Measurements from ENCODE around the gene GPD2.

Gene GPD2

DNA sequence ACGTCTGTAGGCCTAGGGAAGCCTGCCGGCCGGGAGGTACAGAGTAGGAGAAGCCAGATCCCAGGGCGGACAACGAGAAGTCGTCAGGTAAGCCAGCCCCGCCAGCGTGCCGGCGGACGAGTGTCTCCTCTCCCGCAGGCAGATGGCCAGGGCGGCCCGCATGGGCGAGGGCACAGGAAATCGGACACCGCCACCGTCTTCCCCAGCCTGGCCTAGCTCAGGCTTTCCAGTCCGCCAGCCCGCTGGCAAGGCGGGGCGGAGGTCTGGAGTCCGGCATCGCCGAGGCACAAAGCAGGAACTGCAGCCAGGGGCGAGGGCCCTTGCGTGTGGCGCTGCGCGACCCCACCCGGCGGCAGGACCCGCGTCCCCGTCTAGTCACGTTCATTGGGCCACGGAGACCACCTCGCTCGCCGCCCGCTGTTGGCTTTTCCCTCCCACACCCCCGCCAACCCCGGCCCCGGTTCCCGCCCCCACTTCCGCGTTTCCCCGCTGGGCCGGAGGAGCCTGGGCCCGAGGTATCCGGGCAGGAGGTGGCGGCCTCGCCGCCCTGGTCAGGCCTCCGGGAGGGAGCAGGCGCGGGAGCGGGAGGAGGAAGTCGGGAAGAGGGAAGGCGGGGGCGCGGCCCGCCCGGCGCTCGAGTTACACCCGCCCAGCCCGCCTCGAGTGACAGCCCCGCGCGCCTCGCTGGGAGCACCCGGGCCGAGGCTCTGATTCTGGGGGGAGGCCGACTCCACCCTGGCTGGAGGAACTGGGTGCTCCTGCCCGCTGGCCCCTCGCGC is at the start of gene GPD2:
TSS of gene GPD2 (plus strand) at position 662 of the 779 bp plus-strand sequence. CDS start 39,727 bp downstream, outside the sequence.
- peak; percentile 45 for DNase-seq (ENCODE audit: low read depth)

GRCh38 chr2:156394033-156394741 is 42.0 kb upstream of the GPD2 start:
- no peak for DNase-seq (ENCODE audit: low read depth)

- no peak for DNase-seq (ENCODE audit: low read depth)
These were observed 40.1 kb upstream of the GPD2 start for GRCh38 chr2:156396126-156396525.

DNA sequence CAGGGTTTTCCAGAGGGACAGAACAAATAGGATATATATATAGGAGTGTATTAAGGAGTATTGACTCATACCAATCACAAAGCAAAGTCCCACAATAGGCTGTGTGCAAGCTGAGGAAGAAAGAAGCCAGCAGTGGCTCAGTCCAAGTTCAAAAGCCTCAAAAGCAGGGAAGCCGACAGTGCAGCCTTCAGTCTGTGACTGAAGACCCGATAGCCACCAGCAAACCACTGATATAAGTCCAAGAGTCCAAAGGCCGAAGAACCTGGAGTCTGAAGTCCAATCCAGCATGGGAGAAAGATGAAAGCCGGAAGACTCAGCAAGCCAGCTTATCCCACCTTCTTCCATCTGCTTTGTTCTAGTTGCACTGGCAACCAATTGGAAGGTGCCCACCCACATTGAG is 39.0 kb upstream of the GPD2 start:
- no peak for DNase-seq (ENCODE audit: low read depth)

DNA sequence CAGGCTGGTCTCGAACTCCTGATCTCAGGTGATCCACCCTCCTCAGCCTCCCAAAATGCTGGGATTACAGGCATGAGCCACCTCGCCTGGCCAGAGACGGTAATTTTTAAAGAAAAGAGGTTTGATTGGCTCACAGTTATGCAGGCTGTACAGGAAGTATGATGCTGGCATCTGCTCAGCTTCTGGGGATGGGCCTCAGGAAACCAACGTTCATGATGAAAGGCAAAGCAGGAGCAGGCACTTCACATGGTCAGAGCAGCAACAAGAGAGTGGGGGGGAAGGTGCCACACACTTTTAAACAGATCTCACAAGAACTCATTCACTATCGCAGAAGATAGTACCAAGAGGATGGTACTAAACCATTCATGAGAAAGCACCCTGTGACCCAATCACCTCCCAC is 38.0 kb upstream of the GPD2 start:
- no peak for DNase-seq (ENCODE audit: low read depth)

- DNase-seq (ENCODE audit: low read depth) = no peak
These were observed 36.8 kb upstream of the GPD2 start for GRCh38 chr2:156399224-156399949.

- DNase-seq (ENCODE audit: low read depth) = peak; percentile 8
These were observed 36.1 kb upstream of the GPD2 start for GRCh38 chr2:156399950-156400705.

DNA sequence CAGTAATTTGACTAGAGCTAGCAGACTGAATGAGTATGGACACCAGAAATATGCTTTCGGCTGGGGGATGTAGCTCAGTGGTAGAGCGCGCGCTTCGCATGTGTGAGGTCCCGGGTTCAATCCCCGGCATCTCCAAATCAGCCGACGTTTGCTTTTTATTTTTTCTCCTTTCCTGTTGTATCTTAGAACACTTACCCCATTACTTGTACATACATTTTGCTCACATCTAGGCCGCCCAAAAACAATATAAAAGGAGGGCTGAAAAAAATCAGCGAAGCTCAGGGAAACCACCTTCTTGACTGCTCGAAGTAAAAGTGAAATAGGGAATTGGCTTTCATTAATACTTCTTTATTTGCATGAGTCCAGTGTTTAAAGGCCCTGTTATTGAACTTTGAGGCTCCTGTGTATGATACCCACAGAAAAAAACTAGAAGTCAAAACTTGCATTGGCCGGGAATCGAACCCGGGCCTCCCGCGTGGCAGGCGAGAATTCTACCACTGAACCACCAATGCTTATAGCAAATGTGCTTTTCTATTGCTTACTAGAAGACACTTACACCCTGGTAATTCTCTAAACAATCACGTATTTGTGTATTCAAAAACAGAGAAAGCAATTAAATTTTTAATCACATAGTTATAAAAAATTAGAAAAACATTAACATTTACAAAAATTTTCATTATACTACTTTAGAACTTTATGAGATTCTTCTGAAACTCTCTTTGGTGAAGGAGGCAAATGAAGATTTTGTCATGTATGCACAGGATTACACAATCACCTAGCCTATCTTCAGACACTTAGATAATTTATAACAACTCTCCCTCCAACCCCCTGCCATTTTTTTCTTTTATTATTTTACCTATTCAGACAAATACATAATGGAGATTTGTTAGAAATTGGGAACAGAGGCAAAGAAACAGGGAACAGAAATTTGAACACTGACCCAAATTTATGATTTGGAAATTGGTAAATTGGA is 35.2 kb upstream of the GPD2 start:
- peak; percentile 62 for DNase-seq (ENCODE audit: low read depth)

DNA sequence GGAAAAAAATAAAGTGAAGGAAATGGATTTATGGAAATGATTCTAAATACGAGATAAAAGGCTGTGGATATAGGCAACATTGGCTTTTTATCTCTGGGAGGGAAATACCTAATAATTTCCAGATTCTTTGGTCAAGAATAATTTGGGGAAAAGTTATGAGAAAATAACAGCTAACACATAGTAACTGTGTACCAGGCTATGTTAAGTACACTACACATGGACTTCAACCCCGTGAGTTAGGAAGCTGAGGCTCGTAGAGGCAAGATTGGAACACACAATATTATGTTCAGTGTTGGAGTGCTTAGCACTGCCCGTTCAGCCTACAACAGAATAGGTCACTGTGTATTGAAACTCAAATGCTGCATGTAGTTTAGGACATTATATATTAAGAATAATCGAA is 34.3 kb upstream of the GPD2 start:
- DNase-seq (ENCODE audit: low read depth) = no peak

DNA sequence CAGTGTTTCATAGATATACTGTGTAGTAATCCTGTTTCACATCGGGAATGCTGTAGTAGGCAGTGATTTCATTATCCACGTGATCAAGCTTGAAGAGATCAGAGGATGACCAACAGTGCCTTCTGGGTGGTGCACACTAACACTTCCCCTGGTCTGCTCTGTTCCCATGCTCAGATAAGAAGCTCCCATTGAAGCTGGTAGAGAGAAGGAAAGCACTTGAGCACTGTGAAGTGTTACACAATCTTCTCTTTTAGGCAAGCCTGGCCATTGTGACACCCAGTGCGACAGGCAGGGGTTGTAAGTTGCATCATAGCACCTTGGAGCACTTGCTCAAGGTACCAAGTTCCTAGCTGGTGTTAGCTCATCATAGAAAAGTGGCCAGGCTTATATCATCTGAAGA is 30.6 kb upstream of the GPD2 start:
- no peak for DNase-seq (ENCODE audit: low read depth)

DNA sequence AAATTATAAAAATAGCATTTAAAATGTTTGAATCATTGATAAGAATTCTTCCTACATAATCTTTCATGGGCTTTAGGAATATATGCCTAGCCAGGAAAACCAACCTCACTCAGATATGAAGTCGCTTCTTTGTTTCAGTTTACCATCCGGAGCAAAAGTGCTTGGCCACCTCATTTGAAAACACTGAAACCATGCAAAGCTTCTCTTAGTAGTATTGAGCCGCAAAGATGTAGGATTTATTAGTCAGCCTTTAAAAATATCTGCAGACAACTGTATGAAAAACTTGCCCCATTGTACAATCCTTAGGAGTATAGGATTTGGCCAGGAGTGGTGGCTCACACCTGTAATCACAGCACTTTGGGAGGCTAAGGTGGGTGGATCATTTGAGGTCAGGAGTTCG is 24.3 kb upstream of the GPD2 start:
- DNase-seq (ENCODE audit: low read depth) = no peak

DNA sequence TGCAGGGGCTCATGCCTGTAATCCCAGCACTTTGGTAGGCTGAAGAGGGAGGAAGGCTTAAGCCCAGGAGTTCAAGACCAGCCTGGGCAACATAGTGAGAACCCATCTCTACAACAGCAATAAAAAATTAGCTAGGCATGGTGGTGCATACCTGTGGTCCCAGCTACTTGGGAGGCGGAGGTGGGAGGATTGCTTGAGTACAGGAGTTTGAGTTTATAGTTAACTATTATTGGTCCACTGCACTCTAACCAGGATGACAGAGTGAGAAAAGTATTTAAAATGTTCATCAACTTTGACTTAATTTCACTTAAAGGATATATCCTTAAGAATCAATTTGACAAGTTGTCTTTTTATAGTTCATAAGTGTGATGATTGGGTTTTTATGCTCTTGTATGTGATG is 14.3 kb upstream of the GPD2 start:
- no peak for DNase-seq (ENCODE audit: low read depth)

DNA sequence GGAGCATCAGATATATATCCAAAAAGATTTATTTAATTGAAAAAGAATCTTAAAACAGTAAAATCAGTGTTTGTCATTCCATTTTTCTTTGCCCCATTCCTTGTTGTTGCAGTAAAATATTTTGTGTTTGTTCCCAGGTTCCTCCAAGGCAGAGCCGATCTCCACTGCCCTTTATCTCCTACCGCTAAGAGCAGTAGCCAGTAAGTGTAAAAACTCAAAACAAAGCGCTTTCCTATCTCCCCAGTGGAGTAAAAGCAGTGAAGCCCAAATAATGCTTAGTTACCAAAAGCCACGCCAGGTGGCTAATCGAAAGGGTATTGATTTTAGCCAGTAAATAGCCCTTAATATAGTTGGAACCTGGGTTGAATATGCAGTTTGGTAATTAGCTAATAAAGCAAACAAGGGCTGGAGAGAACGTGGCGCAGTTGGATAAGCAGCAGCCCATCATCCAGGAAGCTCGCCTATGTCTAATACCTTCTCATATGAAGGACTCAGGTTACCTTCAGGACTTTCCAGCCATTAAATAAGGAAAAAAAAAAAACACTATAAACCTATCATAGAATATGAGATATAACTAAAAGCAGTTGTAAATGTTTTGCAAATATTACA is 12.4 kb upstream of the GPD2 start:
- no peak for DNase-seq (ENCODE audit: low read depth)

GRCh38 chr2:156427074-156427473 is 9.1 kb upstream of the GPD2 start:
- no peak for DNase-seq (ENCODE audit: low read depth)

- DNase-seq (ENCODE audit: low read depth) = no peak
These were observed 7.0 kb upstream of the GPD2 start for GRCh38 chr2:156429211-156429610.

DNA sequence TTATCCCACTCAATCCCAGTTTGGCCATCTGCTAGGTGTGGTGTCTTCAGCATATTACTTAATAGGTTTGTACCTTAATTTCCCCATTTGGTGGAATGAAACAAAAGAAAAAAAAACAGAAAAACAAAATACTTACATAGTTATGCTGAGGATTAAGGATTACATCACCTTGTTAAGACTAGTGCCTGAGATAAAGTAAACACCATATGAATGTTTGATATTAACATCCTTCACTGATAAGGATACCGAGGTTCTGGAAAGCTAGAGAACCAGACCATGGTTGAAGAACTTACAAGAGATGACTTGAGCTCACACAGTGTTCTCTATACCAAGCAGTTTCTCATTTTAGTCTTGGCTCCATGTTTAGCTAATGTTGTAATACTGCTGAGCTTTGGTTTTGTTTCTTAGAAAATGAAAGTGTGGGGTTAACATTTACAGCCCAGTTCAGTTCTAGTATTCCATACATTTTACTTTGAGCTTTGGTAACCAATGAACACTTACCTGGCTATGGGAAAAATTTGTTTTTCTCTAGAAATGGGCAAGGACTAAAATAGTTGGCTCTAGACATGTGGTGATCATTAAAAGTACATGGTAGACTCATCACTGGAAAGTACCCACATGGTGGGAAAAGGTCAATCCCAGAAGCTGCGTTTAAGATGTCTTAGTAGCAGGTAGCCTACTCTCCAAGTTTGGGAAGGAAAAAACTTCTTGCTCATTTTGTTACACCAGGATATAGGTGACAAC is 5.8 kb upstream of the GPD2 start:
- DNase-seq (ENCODE audit: low read depth) = no peak

- no peak for DNase-seq (ENCODE audit: low read depth)
These were observed 5.2 kb upstream of the GPD2 start for GRCh38 chr2:156430980-156431358.

DNA sequence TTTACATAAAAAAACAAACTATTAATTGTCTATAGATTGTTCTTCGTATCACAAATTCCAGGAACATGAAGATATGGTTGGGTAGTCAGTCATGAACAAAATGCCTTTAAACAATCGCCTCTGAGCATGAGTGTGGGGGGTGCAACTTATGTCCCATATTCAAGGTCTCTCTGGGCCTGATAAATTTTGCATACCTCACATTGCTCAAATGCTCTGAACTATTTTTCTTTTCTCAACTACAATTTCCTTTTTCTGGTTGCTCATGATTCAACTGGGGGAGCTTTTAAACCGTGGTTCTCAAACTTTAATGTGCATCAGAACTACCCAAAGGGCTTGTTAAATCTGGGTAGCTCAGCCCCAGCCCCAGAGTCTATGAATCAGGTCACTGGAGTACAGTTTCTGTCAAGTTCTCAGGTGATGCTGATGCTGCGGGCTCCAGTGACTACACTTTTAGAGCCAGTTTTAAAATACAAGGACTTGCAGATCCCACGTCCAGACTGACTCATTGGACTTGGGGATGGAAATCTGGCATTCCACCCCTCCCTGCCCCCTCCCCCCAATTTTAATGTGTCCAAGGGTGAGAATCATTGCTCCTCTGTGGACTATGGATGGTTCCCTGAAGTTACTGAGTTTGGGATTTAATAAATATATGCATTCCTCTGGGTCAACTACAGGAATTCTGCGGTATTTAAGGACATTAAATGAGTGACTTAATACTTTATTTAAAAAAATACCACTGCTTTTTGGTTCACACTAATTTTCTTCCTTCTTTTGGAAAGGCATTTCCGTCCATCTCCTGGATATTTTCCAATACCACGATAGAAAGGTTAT is 1.5 kb upstream of the GPD2 start:
- no peak for DNase-seq (ENCODE audit: low read depth)

DNA sequence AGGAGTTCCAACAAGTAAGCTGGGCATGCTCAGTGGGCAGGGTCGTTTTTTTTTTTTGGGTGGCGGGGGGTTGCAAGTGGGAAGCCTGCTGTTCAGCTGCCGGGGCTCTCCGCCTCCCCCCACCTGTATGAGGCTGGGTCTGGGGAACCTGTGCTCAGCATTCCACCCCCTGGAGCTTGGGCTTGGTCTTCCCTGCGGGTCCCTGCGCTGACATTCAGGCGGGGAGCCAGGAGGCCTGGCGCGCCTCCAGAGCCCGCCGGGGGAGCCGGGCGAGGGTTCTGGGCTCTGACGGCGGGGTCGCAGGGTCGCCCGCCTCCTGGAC is 822 bp upstream of the GPD2 start:
- DNase-seq (ENCODE audit: low read depth) = no peak
